Heart right ventricle (tissue), 16 donors: ENCODE data around the gene SIGLEC5. TPM values are rescaled to one million over a fixed set of nuclear protein-coding genes. Genes with fewer than 3 reads are reported as not detected.

ENCODE experiments used
- ATAC-seq, 8 donors: fragments of 200-7000 bp; cut with Tn5 transposase; one replicate each; pipeline ENCODE4 v1.9.1; 2020; ENCODE audit warnings: mild to moderate bottlenecking in 8 of 8, moderate library complexity in 8 of 8, moderate number of reproducible peaks in 1 of 8
- DNase-seq, 2 donors: peaks; one replicate each; pipeline ENCODE4 v3.0.0-alpha.2; 2020
- H3K27ac ChIP-seq, 10 donors: fragments of 200-600 bp; sonication (generic) in 2 of 10; one replicate each; pipeline versions ENCODE4 v1.5.0 to v1.8.0; 2020 to 2022; ENCODE audit warnings: mild to moderate bottlenecking in 3 of 10
- H3K27me3 ChIP-seq, 7 donors: fragments of 200-600 bp; one replicate each; pipeline ENCODE4 v1.8.0; 2021 to 2022; ENCODE audit warnings: mild to moderate bottlenecking in 2 of 7
- H3K36me3 ChIP-seq, 9 donors: fragments of 200-600 bp; sonication (generic) in 1 of 9; one replicate each; pipeline versions ENCODE4 v1.5.0 to v1.8.0; 2020 to 2022; ENCODE audit warnings: mild to moderate bottlenecking in 2 of 9
- H3K4me1 ChIP-seq, 9 donors: fragments of 200-600 bp; sonication (generic) in 1 of 9; one replicate each; pipeline versions ENCODE4 v1.5.0 to v1.8.0; 2020 to 2022; ENCODE audit warnings: mild to moderate bottlenecking in 4 of 9
- H3K4me3 ChIP-seq, 10 donors: fragments of 200-600 bp; sonication (generic) in 2 of 10; one replicate each; pipeline versions ENCODE4 v1.5.0 to v1.8.0; 2020 to 2022; ENCODE audit warnings: mild to moderate bottlenecking in 7 of 10, moderate library complexity in 2 of 10
- H3K9me3 ChIP-seq, 11 donors: fragments of 200-600 bp in 10 of 11; sonication (generic) in 2 of 11; one replicate each; pipeline versions ENCODE4 v1.5.0 to v1.8.0; 2013 to 2022; ENCODE audit warnings: mild to moderate bottlenecking in 2 of 11, control low read depth in 1 of 11, moderate library complexity in 1 of 11
- CTCF ChIP-seq, 9 donors: fragments of 200-600 bp; sonication (generic) in 2 of 9; IDR thresholded peaks; one replicate each; pipeline versions ENCODE4 v1.5.0 to v1.8.0; 2021 to 2022; ENCODE audit warnings: antibody characterized with exemption in 9 of 9, mild to moderate bottlenecking in 5 of 9, moderate library complexity in 1 of 9
- WGBS, 2 donors: extraction: QIAGEN DNeasy Blood & Tissue Kit; methylation state at CpG; one replicate each; pipeline ENCODE4 v1.1.7; 2013; ENCODE audit warnings: inconsistent platforms in 1 of 2; 5-methylcytosine and 5-hydroxymethylcytosine counted together
- intact Hi-C, 10 donors: fragments of 100-400 bp; cut with DNase I; formaldehyde crosslinking; loops; one replicate each; pipeline versions ENCODE4 v1.11.1 to v1.14.2; 2022
- polyA plus RNA-seq, 2 donors: library from polyadenylated mRNA; stranded (reverse); fragments of 200-250 nt; gene quantifications; one replicate each; pipeline ENCODE4 v1.2.3, GENCODE V29; 2013
- total RNA-seq, 10 donors: library from RNA; stranded (reverse); fragmentation: NEBNext Ultra II Directional in 3 of 10; extraction: Animal tissue kit (Norgen Biotek cat#: 25700) in 3 of 10; gene quantifications; one replicate each; pipeline versions ENCODE4 v1.2.1 to v1.2.4, GENCODE V29; 2021 to 2023
- donor health status: Arrhythmogenic right ventricular cardiomyopathy.
- donor health status: ischemic (EF 13 %, LVEDD 7.1; RV severe dilation, severe dysfunction).
- donor health status: healthy with polysubstance abuse.
- donor health status: DM: no; HTN: yes; CAD: no.
- donor health status: DM: no; HTN: no; CAD: no.
- donor health status: ischemic (EF 25% LVEDD 6.9; RV normal size, moderate dysfunction).
- donor health status: ischemic (EF 25% LVEDD 5.7; RV mildly dilated, moderate dysfunction).
- donor health status: healthy.
- donor health status: DM: yes; HTN: yes; CAD: no.
- donor health status: Ischemic cardiomyopathy.
- donor health status: ischemic (EF 35%, LVEDD 5.7; RV mildly dilated, moderate dysfunction).
- donor health status: nonischemic (EF 11% LVEDD 7.7; RV severe dilation, severe dysfunction).
- donor health status: DM: yes; HTN: yes; CAD: no.
- donor health status: PGD.
- donor health status: ischemic (EF 29% LVEDD 5.4; RV normal size, mild dysfunction).
- donor health status: nonischemic (EF 23%, LVEDD 6.1; RV moderate dilation, normal function).

SIGLEC5 gene
- total and polyA plus RNA-seq, 12 donors = 0.01 to 1.2 (median 0.34) TPM; not detected in 4

- no peak overlapping the region for H3K27ac ChIP-seq
Measured at GRCh38 chr19:51664997-51665396, 34.8 kb upstream of the SIGLEC5 start.

GRCh38 chr19:51664131-51664530 lies 33.9 kb upstream of the SIGLEC5 start:
- TF ChIP-seq CTCF (IDR thresholded peaks at IDR 0.05) = no peak
- Histone ChIP-seq H3K27ac (no peak overlapping the region), H3K27me3 (peaks cover 0 to 72% (median 31%) of the 10 kb centered on the region in 7 donors), H3K36me3 (no peaks in the 10 kb centered on the region), H3K9me3 (peaks cover 0 to 5% (median 0%) of the 10 kb centered on the region in 11 donors), H3K4me3 (no peak overlapping the region), H3K4me1 (no peaks in the 10 kb centered on the region)
- intact Hi-C loops = loop anchor here in 2 of 10 donors (10.0 kb wide), 1 partner anchor 111 kb away; no protein-coding TSS in a partner anchor
- DNase-seq (no peak), ATAC-seq (no peak)
- WGBS, 2 donors = 22 to 23% methylated on average over 1 of the region's 1 CpG

More at GRCh38 chr19:51664997-51665396, 34.8 kb upstream of the SIGLEC5 start:
- intact Hi-C loops = loop anchor here in 3 of 10 donors (5.0 to 10.0 kb wide), 2 partner anchors 110 to 112 kb away; no protein-coding TSS in a partner anchor
- Histone ChIP-seq H3K4me1 (no peaks in the 10 kb centered on the region), H3K4me3 (no peak overlapping the region), H3K27me3 (peaks cover 0 to 70% (median 31%) of the 10 kb centered on the region in 7 donors), H3K9me3 (peaks cover 0 to 5% (median 0%) of the 10 kb centered on the region in 11 donors), H3K36me3 (no peaks in the 10 kb centered on the region)
- 55 to 68% methylated on average over 3 of the region's 3 CpGs for WGBS, 2 donors
- ATAC-seq (no peak), DNase-seq (no peak)
- peak in 2 of 9 donors; percentile 9 to 16 for TF ChIP-seq CTCF (IDR thresholded peaks at IDR 0.05)

- Histone ChIP-seq H3K9me3 (peaks cover 0 to 5% (median 0%) of the 10 kb centered on the region in 11 donors), H3K4me1 (peaks cover 0 to 1% (median 0%) of the 10 kb centered on the region in 9 donors), H3K27ac (no peak overlapping the region), H3K4me3 (no peak overlapping the region), H3K27me3 (peaks cover 0 to 72% (median 31%) of the 10 kb centered on the region in 7 donors), H3K36me3 (no peaks in the 10 kb centered on the region)
- ATAC-seq = no peak
- intact Hi-C loops = loop anchor here in 2 of 10 donors (10.0 kb wide), 1 partner anchor 111 kb away; no protein-coding TSS in a partner anchor
- 51 to 59% methylated on average over 3 of the region's 3 CpGs for WGBS, 2 donors
- no peak for DNase-seq
- TF ChIP-seq CTCF (IDR thresholded peaks at IDR 0.05) = no peak
Measured at GRCh38 chr19:51663650-51664049, 33.4 kb upstream of the SIGLEC5 start.

- Histone ChIP-seq H3K9me3 (peaks cover 0 to 5% (median 0%) of the 10 kb centered on the region in 11 donors), H3K27ac (no peak overlapping the region), H3K4me1 (peaks cover 0 to 9% (median 0%) of the 10 kb centered on the region in 9 donors), H3K27me3 (peaks cover 0 to 55% (median 31%) of the 10 kb centered on the region in 7 donors), H3K36me3 (no peaks in the 10 kb centered on the region), H3K4me3 (no peak overlapping the region)
- 13 to 17% methylated on average over 10 of the region's 10 CpGs for WGBS, 2 donors
- peak; percentile 49 to 81 for DNase-seq
- TF ChIP-seq CTCF (IDR thresholded peaks at IDR 0.05) = peak; percentile 24 to 74 (median 66)
- peak in 6 of 8 donors; percentile 58 to 78 (median 62) for ATAC-seq
- intact Hi-C loops = loop anchor here in 2 of 10 donors (10.0 kb wide), 1 partner anchor 114 kb away; no protein-coding TSS in a partner anchor
Measured at GRCh38 chr19:51660975-51661600, 30.9 kb upstream of the SIGLEC5 start.
